Liver (tissue), 9 donors: ENCODE measurements around the gene FXYD7. TPM values are rescaled to one million over a fixed set of nuclear protein-coding genes. Genes with fewer than 3 reads are reported as not detected.

Source experiments
- DNase-seq: peaks from one replicate; pipeline ENCODE4 v3.0.0-alpha.2; 2017; ENCODE audit warnings: low spot score
- H3K27ac ChIP-seq, 2 donors: one replicate each; pipeline ENCODE4 v1.7.0; 2013; ENCODE audit warnings: inconsistent platforms in 2 of 2, low read length in 2 of 2, control low read depth in 1 of 2, low read depth in 1 of 2, mild to moderate bottlenecking in 1 of 2
- H3K27me3 ChIP-seq, 4 donors: one replicate each; pipeline versions ENCODE4 v1.6.1 to v1.7.0; 2013; ENCODE audit warnings: low read length in 3 of 4, inconsistent platforms in 1 of 4, mild to moderate bottlenecking in 1 of 4, moderate library complexity in 1 of 4; ENCODE audit not compliant: control insufficient read depth in 4 of 4, insufficient read depth in 4 of 4
- H3K36me3 ChIP-seq, 4 donors: one replicate each; pipeline versions ENCODE4 v1.6.1 to v1.7.0; 2013; ENCODE audit warnings: low read length in 3 of 4, mild to moderate bottlenecking in 3 of 4, low read depth in 1 of 4, moderate library complexity in 1 of 4; ENCODE audit not compliant: control insufficient read depth in 4 of 4, insufficient read depth in 3 of 4
- H3K4me1 ChIP-seq, 4 donors: one replicate each; pipeline versions ENCODE4 v1.6.1 to v1.7.0; 2013; ENCODE audit warnings: low read length in 3 of 4, mild to moderate bottlenecking in 3 of 4, moderate library complexity in 1 of 4; ENCODE audit not compliant: control insufficient read depth in 4 of 4, insufficient read depth in 4 of 4
- H3K4me3 ChIP-seq, 3 donors: one replicate each; pipeline versions ENCODE4 v1.6.1 to v1.7.0; 2013; ENCODE audit warnings: low read length in 3 of 3, control low read depth in 1 of 3, low read depth in 1 of 3, mild to moderate bottlenecking in 1 of 3
- H3K9ac ChIP-seq, 2 donors: one replicate each; pipeline ENCODE4 v1.7.0; 2013; ENCODE audit warnings: low read length in 2 of 2, mild to moderate bottlenecking in 2 of 2, moderate library complexity in 2 of 2, control low read depth in 1 of 2, low read depth in 1 of 2
- H3K9me3 ChIP-seq, 4 donors: one replicate each; pipeline versions ENCODE4 v1.6.1 to v1.7.0; 2013; ENCODE audit warnings: low read length in 3 of 4; ENCODE audit not compliant: control insufficient read depth in 4 of 4
- ATF3 ChIP-seq: IDR thresholded peaks from 2 replicates; pipeline ENCODE4 v1.6.1; 2016; ENCODE audit warnings: antibody characterized with exemption
- CTCF ChIP-seq: fragments of 150-350 bp; IDR thresholded peaks from 2 replicates; pipeline ENCODE4 v1.5.1; 2017; ENCODE audit warnings: improper control_type of control experiment, low read depth, low read length; ENCODE audit not compliant: missing input control
- EGR1 ChIP-seq, 2 donors: IDR thresholded peaks; 2 replicates each; pipeline ENCODE4 v1.6.1; 2016 to 2018; ENCODE audit warnings: antibody characterized with exemption in 2 of 2, low read depth in 2 of 2
- FOXA1 ChIP-seq: IDR thresholded peaks from 2 replicates; pipeline ENCODE4 v1.6.1; 2016; ENCODE audit warnings: antibody characterized with exemption
- FOXA2 ChIP-seq: IDR thresholded peaks from 2 replicates; pipeline ENCODE4 v1.6.1; 2016; ENCODE audit warnings: antibody characterized with exemption
- HNF4A ChIP-seq, 2 donors: conservative IDR thresholded peaks; 2 replicates each; pipeline ENCODE4 v1.6.1; 2016; ENCODE audit warnings: antibody characterized with exemption in 2 of 2, mild to moderate bottlenecking in 2 of 2
- HNF4G ChIP-seq: IDR thresholded peaks from 2 replicates; pipeline ENCODE4 v1.6.1; 2016; ENCODE audit warnings: antibody characterized with exemption
- JUND ChIP-seq, 2 donors: IDR thresholded peaks; 2 replicates each; pipeline ENCODE4 v1.6.1; 2016; ENCODE audit warnings: antibody characterized with exemption in 2 of 2
- MAX ChIP-seq: IDR thresholded peaks from 2 replicates; pipeline ENCODE4 v1.6.1; 2016; ENCODE audit warnings: antibody characterized with exemption
- NR2F2 ChIP-seq: IDR thresholded peaks from 2 replicates; pipeline ENCODE4 v1.6.1; 2016; ENCODE audit warnings: antibody characterized with exemption
- RAD21 ChIP-seq, 2 donors: IDR thresholded peaks; 2 replicates each; pipeline ENCODE4 v1.6.1; 2016; ENCODE audit warnings: antibody characterized with exemption in 2 of 2, mild to moderate bottlenecking in 2 of 2
- RXRA ChIP-seq, 2 donors: IDR thresholded peaks; 2 replicates each; pipeline ENCODE4 v1.6.1; 2017 to 2018; ENCODE audit warnings: antibody characterized with exemption in 2 of 2, mild to moderate bottlenecking in 1 of 2
- SP1 ChIP-seq: IDR thresholded peaks from 2 replicates; pipeline ENCODE4 v1.6.1; 2018; ENCODE audit warnings: antibody characterized with exemption, mild to moderate bottlenecking
- TAF1 ChIP-seq: conservative IDR thresholded peaks from 2 replicates; pipeline ENCODE4 v1.6.1; 2016; ENCODE audit warnings: antibody characterized with exemption, mild to moderate bottlenecking
- YY1 ChIP-seq: IDR thresholded peaks from 2 replicates; pipeline ENCODE4 v1.6.1; 2016; ENCODE audit warnings: antibody characterized with exemption, mild to moderate bottlenecking
- WGBS: extraction: QIAGEN DNeasy Blood & Tissue Kit; methylation state at CpG from one replicate; pipeline ENCODE4 v1.1.7; 2013; 5-methylcytosine and 5-hydroxymethylcytosine counted together
- polyA plus RNA-seq, 2 donors: library from polyadenylated mRNA; stranded (reverse) in 1 of 2; unstranded in 1 of 2; fragments of 200-250 nt in 1 of 2; fragments of >200 nt in 1 of 2; fragmentation: Nextera tagmentation in 1 of 2; extraction: Ambion mirVana in 1 of 2; gene quantifications; one replicate each; pipeline versions ENCODE4 v1.2.1 to v1.2.3, GENCODE V29; 2013 to 2015
- total RNA-seq, 2 donors: library from RNA; depleted of rRNA; stranded (reverse); fragments of >200 nt; gene quantifications; one replicate each; pipeline ENCODE4 v1.2.3, GENCODE V29; 2014
- donor health status: healthy.
- donor health status: healthy.
- donor health status: healthy.
- donor health status: healthy.
- donor health status: healthy.

The FXYD7 gene
- total and polyA plus RNA-seq, 4 donors: 0.08 to 0.09 TPM; not detected in 2

- Histone ChIP-seq H3K27ac (peak overlapping the region; percentile 66 to 81), H3K27me3 (peaks cover 0 to 2% (median 0%) of the 10 kb centered on the region in 4 donors), H3K4me1 (peaks cover 0 to 19% (median 6%) of the 10 kb centered on the region in 4 donors), H3K9me3 (no peaks in the 10 kb centered on the region), H3K36me3 (no peaks in the 10 kb centered on the region), H3K9ac (no peak overlapping the region), H3K4me3 (peak overlapping the region; percentile 35 to 58 (median 49))
- 4% methylated on average over 36 of the region's 36 CpGs for WGBS
- no peak for DNase-seq
- TF ChIP-seq NR2F2 (no peak), HNF4G (no peak), MAX (no peak), HNF4A (conservative IDR thresholded peaks at IDR 0.05) (no peak), RAD21 (IDR thresholded peaks at IDR 0.05) (peak in 1 of 2 donors; percentile 56), SP1 (no peak), YY1 (no peak), CTCF (peak; percentile 37), EGR1 (IDR thresholded peaks at IDR 0.05; ENCODE audit: low read depth in 2 of 2) (no peak), FOXA2 (no peak), ATF3 (no peak), RXRA (IDR thresholded peaks at IDR 0.05) (no peak), TAF1 (no peak), JUND (IDR thresholded peaks at IDR 0.05) (no peak), FOXA1 (no peak)
These were observed 10.9 kb downstream of the FXYD7 start for GRCh38 chr19:35153701-35154524.

GRCh38 chr19:35154525-35155406, 11.7 kb downstream of the FXYD7 start, which contains the start of gene FXYD5:
Gene FXYD5 (plus strand): TSS chr19:35154735. CDS start chr19:35155551, 816 bp downstream.
- H3K27ac ChIP-seq: peak within 1 kb of the TSS; percentile 66 to 81

More at GRCh38 chr19:35154525-35155406, 11.7 kb downstream of the FXYD7 start, which contains the start of gene FXYD5:
- TF ChIP-seq RAD21 (IDR thresholded peaks at IDR 0.05) (peak in 1 of 2 donors; percentile 24), HNF4A (conservative IDR thresholded peaks at IDR 0.05) (no peak)
- 8% methylated on average over 49 of the region's 49 CpGs for WGBS
- Histone ChIP-seq H3K36me3 (no peaks in the 10 kb centered on the region), H3K27me3 (peaks cover 0 to 2% (median 0%) of the 10 kb centered on the region in 4 donors), H3K9ac (peak within 1 kb of the TSS in 1 of 2 donors; percentile 52), H3K4me1 (peaks cover 0 to 22% (median 8%) of the 10 kb centered on the region in 4 donors), H3K4me3 (peak within 1 kb of the TSS; percentile 35 to 58 (median 49)), H3K9me3 (no peaks in the 10 kb centered on the region)
- DNase-seq: no peak
